ENCODE results near the gene CLUH. TPM values are rescaled to one million over a fixed set of nuclear protein-coding genes. Genes with fewer than 3 reads are reported as not detected.
"Not testable (repeated sequence)": the region's sequence is repeated elsewhere in the genome, so short reads cannot be mapped to it uniquely, and the experiment has no call there.

The CLUH gene
- total and polyA plus RNA-seq, 2 donors = 20.1 to 51.3 TPM

GRCh38 chr17:2701996-2702741 is 9.4 kb downstream of the CLUH start:
- DNase-seq (ENCODE audit: extremely low spot score) = no peak
- no peak overlapping the region for H3K27ac ChIP-seq (ENCODE audit: low read depth)
- H3K36me3 ChIP-seq (ENCODE audit: insufficient read depth) = peaks cover 11% of the 10 kb centered on the region
- H3K4me1 ChIP-seq (ENCODE audit: insufficient read depth) = no peaks in the 10 kb centered on the region
- H3K4me3 ChIP-seq (ENCODE audit: low read depth, low read length) = no peak overlapping the region
- 88% methylated on average over 22 of the region's 22 CpGs for WGBS

- H3K36me3 ChIP-seq (ENCODE audit: insufficient read depth) = peaks cover 16% of the 10 kb centered on the region
- H3K4me3 ChIP-seq (ENCODE audit: low read depth, low read length) = no peak overlapping the region
- 95% methylated on average over 41 of the region's 41 CpGs for WGBS
- DNase-seq (ENCODE audit: extremely low spot score) = no peak
- no peak overlapping the region for H3K27ac ChIP-seq (ENCODE audit: low read depth)
- H3K4me1 ChIP-seq (ENCODE audit: insufficient read depth) = no peaks in the 10 kb centered on the region
Observed at GRCh38 chr17:2701161-2701995, 10.2 kb downstream of the CLUH start.

- H3K27ac ChIP-seq (ENCODE audit: low read depth) = no peak overlapping the region
- 92% methylated on average over 27 of the region's 27 CpGs for WGBS
- no peaks in the 10 kb centered on the region for H3K4me1 ChIP-seq (ENCODE audit: insufficient read depth)
- peaks cover 17% of the 10 kb centered on the region for H3K36me3 ChIP-seq (ENCODE audit: insufficient read depth)
- no peak for DNase-seq (ENCODE audit: extremely low spot score)
- no peak overlapping the region for H3K4me3 ChIP-seq (ENCODE audit: low read depth, low read length)
Observed at GRCh38 chr17:2700491-2701141, 10.9 kb downstream of the CLUH start.

- Histone ChIP-seq H3K36me3 (ENCODE audit: insufficient read depth) (peaks cover 20% of the 10 kb centered on the region), H3K27ac (ENCODE audit: low read depth) (no peak overlapping the region), H3K4me1 (ENCODE audit: insufficient read depth) (no peaks in the 10 kb centered on the region), H3K4me3 (ENCODE audit: low read depth, low read length) (no peak overlapping the region)
- DNase-seq (ENCODE audit: extremely low spot score) = no peak
- WGBS = 93% methylated on average over 20 of the region's 20 CpGs
Observed at GRCh38 chr17:2700030-2700490, 11.5 kb downstream of the CLUH start.

- H3K4me1 ChIP-seq (ENCODE audit: insufficient read depth); DNase-seq (ENCODE audit: extremely low spot score); H3K4me3 ChIP-seq (ENCODE audit: low read depth, low read length); H3K27ac ChIP-seq (ENCODE audit: low read depth): not testable (repeated sequence)
- H3K36me3 ChIP-seq (ENCODE audit: insufficient read depth) = peaks cover 20% of the 10 kb centered on the region
- 87% methylated on average over 18 of the region's 18 CpGs for WGBS
Observed at GRCh38 chr17:2699216-2699805, 12.3 kb downstream of the CLUH start.

GRCh38 chr17:2697611-2698162 is 13.9 kb downstream of the CLUH start:
- no peak overlapping the region for H3K4me3 ChIP-seq (ENCODE audit: low read depth, low read length)
- WGBS = 97% methylated on average over 40 of the region's 40 CpGs
- DNase-seq (ENCODE audit: extremely low spot score) = no peak
- no peaks in the 10 kb centered on the region for H3K4me1 ChIP-seq (ENCODE audit: insufficient read depth)
- H3K27ac ChIP-seq (ENCODE audit: low read depth) = no peak overlapping the region
- H3K36me3 ChIP-seq (ENCODE audit: insufficient read depth) = peaks cover 16% of the 10 kb centered on the region

- peaks cover 12% of the 10 kb centered on the region for H3K36me3 ChIP-seq (ENCODE audit: insufficient read depth)
- no peak for DNase-seq (ENCODE audit: extremely low spot score)
- no peaks in the 10 kb centered on the region for H3K4me1 ChIP-seq (ENCODE audit: insufficient read depth)
Observed at GRCh38 chr17:2695961-2696760, 15.4 kb downstream of the CLUH start.

GRCh38 chr17:2695243-2695960 is 16.2 kb downstream of the CLUH start:
- 94% methylated on average over 28 of the region's 28 CpGs for WGBS
- H3K4me3 ChIP-seq (ENCODE audit: low read depth, low read length) = no peak overlapping the region
- peaks cover 10% of the 10 kb centered on the region for H3K36me3 ChIP-seq (ENCODE audit: insufficient read depth)
- DNase-seq (ENCODE audit: extremely low spot score) = no peak
- no peak overlapping the region for H3K27ac ChIP-seq (ENCODE audit: low read depth)
- H3K4me1 ChIP-seq (ENCODE audit: insufficient read depth) = no peaks in the 10 kb centered on the region

More at GRCh38 chr17:2695961-2696760, 15.4 kb downstream of the CLUH start:
- H3K27ac ChIP-seq (ENCODE audit: low read depth) = no peak overlapping the region
- H3K4me3 ChIP-seq (ENCODE audit: low read depth, low read length) = no peak overlapping the region
- WGBS = 87% methylated on average over 36 of the region's 36 CpGs

GRCh38 chr17:2694381-2695242 is 17.0 kb downstream of the CLUH start:
- no peak for DNase-seq (ENCODE audit: extremely low spot score)
- Histone ChIP-seq H3K4me3 (ENCODE audit: low read depth, low read length) (no peak overlapping the region), H3K36me3 (ENCODE audit: insufficient read depth) (peaks cover 10% of the 10 kb centered on the region), H3K27ac (ENCODE audit: low read depth) (no peak overlapping the region), H3K4me1 (ENCODE audit: insufficient read depth) (no peaks in the 10 kb centered on the region)
- 91% methylated on average over 42 of the region's 42 CpGs for WGBS

- DNase-seq (ENCODE audit: extremely low spot score) = no peak
- H3K4me3 ChIP-seq (ENCODE audit: low read depth, low read length) = no peak overlapping the region
- no peaks in the 10 kb centered on the region for H3K4me1 ChIP-seq (ENCODE audit: insufficient read depth)
- 89% methylated on average over 37 of the region's 37 CpGs for WGBS
- no peak overlapping the region for H3K27ac ChIP-seq (ENCODE audit: low read depth)
- H3K36me3 ChIP-seq (ENCODE audit: insufficient read depth) = peaks cover 10% of the 10 kb centered on the region
Observed at GRCh38 chr17:2693561-2694380, 17.8 kb downstream of the CLUH start.

- 91% methylated on average over 14 of the region's 14 CpGs for WGBS
- no peak overlapping the region for H3K4me3 ChIP-seq (ENCODE audit: low read depth, low read length)
- no peaks in the 10 kb centered on the region for H3K4me1 ChIP-seq (ENCODE audit: insufficient read depth)
- no peak for DNase-seq (ENCODE audit: extremely low spot score)
- peaks cover 10% of the 10 kb centered on the region for H3K36me3 ChIP-seq (ENCODE audit: insufficient read depth)
- H3K27ac ChIP-seq (ENCODE audit: low read depth) = no peak overlapping the region
Observed at GRCh38 chr17:2692781-2693135, 18.8 kb downstream of the CLUH start.
